Glutamatergic neuron (in vitro differentiated cells): Measurements from ENCODE around the gene TBX1. TPM values are rescaled to one million over a fixed set of nuclear protein-coding genes. Genes with fewer than 3 reads are reported as not detected.

Experiments used
- DNase-seq: peaks from one replicate; pipeline ENCODE4 v3.0.0; 2022
- H3K27ac Mint-ChIP-seq: one replicate; pipeline ENCODE4 v1.8.0; 2020; ENCODE audit warnings: mild to moderate bottlenecking, mixed read lengths, inconsistent platforms; ENCODE audit not compliant: unreplicated experiment
- H3K27me3 Mint-ChIP-seq: one replicate; pipeline ENCODE4 v1.8.0; 2020; ENCODE audit warnings: mild to moderate bottlenecking, moderate library complexity, mixed read lengths, inconsistent platforms; ENCODE audit not compliant: unreplicated experiment
- H3K36me3 Mint-ChIP-seq: one replicate; pipeline ENCODE4 v1.8.0; 2020; ENCODE audit warnings: mild to moderate bottlenecking, mixed read lengths, inconsistent platforms; ENCODE audit not compliant: unreplicated experiment
- H3K4me1 Mint-ChIP-seq: one replicate; pipeline ENCODE4 v1.8.0; 2020; ENCODE audit warnings: mild to moderate bottlenecking, low read depth, mixed read lengths, inconsistent platforms; ENCODE audit not compliant: unreplicated experiment
- H3K4me3 Mint-ChIP-seq: one replicate; pipeline ENCODE4 v1.8.0; 2020; ENCODE audit warnings: mild to moderate bottlenecking, mixed read lengths, inconsistent platforms; ENCODE audit not compliant: unreplicated experiment
- H3K9me3 Mint-ChIP-seq: one replicate; pipeline ENCODE4 v1.8.0; 2020; ENCODE audit warnings: mild to moderate bottlenecking, moderate library complexity, mixed read lengths, inconsistent platforms; ENCODE audit not compliant: unreplicated experiment
- CTCF ChIP-seq: fragments of 200-600 bp; sonication (generic); IDR thresholded peaks from one replicate; pipeline ENCODE4 v1.5.0; 2021; ENCODE audit not compliant: partially characterized antibody, unreplicated experiment
- total RNA-seq: library from RNA; stranded (reverse); fragmentation: NEBNext Ultra II Directional; extraction: Animal tissue kit (Norgen Biotek cat#: 25700); gene quantifications from one replicate; pipeline ENCODE4 v1.2.1, GENCODE V29; 2021; ENCODE audit not compliant: unreplicated experiment

Gene TBX1
- total RNA-seq, 1 donor from 2014 or later = 2.4 TPM

- H3K9me3 Mint-ChIP-seq = peaks cover 3% of the 10 kb centered on the region
- H3K4me3 Mint-ChIP-seq = no peak overlapping the region
Measured at GRCh38 chr22:19807914-19808872, 47.6 kb downstream of the TBX1 start.

GRCh38 chr22:19808873-19809478, 48.4 kb downstream of the TBX1 start:
- Mint-ChIP-seq H3K27ac (no peak overlapping the region), H3K36me3 (no peaks in the 10 kb centered on the region), H3K4me1 (peaks cover 12% of the 10 kb centered on the region), H3K9me3 (peaks cover 3% of the 10 kb centered on the region), H3K4me3 (no peak overlapping the region), H3K27me3 (peaks cover 5% of the 10 kb centered on the region)
- DNase-seq = no peak
- TF ChIP-seq CTCF = no peak

More at GRCh38 chr22:19807914-19808872, 47.6 kb downstream of the TBX1 start:
- Mint-ChIP-seq H3K4me1 (peaks cover 12% of the 10 kb centered on the region), H3K36me3 (no peaks in the 10 kb centered on the region), H3K27ac (no peak overlapping the region), H3K27me3 (peaks cover 5% of the 10 kb centered on the region)
- no peak for DNase-seq
- no peak for TF ChIP-seq CTCF

- peaks cover 3% of the 10 kb centered on the region for H3K9me3 Mint-ChIP-seq
- H3K27ac Mint-ChIP-seq = no peak overlapping the region
- H3K4me3 Mint-ChIP-seq = no peak overlapping the region
- H3K27me3 Mint-ChIP-seq = peaks cover 5% of the 10 kb centered on the region
- peaks cover 3% of the 10 kb centered on the region for H3K36me3 Mint-ChIP-seq
- DNase-seq = no peak
- no peak for TF ChIP-seq CTCF
- H3K4me1 Mint-ChIP-seq = peaks cover 12% of the 10 kb centered on the region
Measured at GRCh38 chr22:19809741-19810140, 49.2 kb downstream of the TBX1 start.

- no peak for DNase-seq
- H3K4me3 Mint-ChIP-seq = no peak overlapping the region
Measured at GRCh38 chr22:19810381-19811201, 50.0 kb downstream of the TBX1 start.

More at GRCh38 chr22:19810381-19811201, 50.0 kb downstream of the TBX1 start:
- Mint-ChIP-seq H3K27ac (no peak overlapping the region), H3K36me3 (peaks cover 3% of the 10 kb centered on the region), H3K4me1 (peaks cover 12% of the 10 kb centered on the region), H3K9me3 (peaks cover 6% of the 10 kb centered on the region), H3K27me3 (peaks cover 8% of the 10 kb centered on the region)
- no peak for TF ChIP-seq CTCF
